ENCODE results near the gene LRP1B.

LRP1B gene

GRCh38 chr2:140949932-140950331, 1180.9 kb downstream of the LRP1B start:
- Histone ChIP-seq H3K27ac (no peak overlapping the region), H3K27me3 (no peaks in the 10 kb centered on the region), H3K4me3 (ENCODE audit: low read depth in 1 of 2, low read length in 1 of 2) (no peak overlapping the region), H3K4me1 (ENCODE audit: control insufficient read depth in 1 of 2, insufficient read depth in 1 of 2, low read depth in 1 of 2, low read length in 1 of 2) (no peaks in the 10 kb centered on the region), H3K9me3 (no peaks in the 10 kb centered on the region), H3K36me3 (no peaks in the 10 kb centered on the region)
- no peak for TF ChIP-seq CTCF (IDR thresholded peaks at IDR 0.05)

GRCh38 chr2:140947236-140947635, 1183.6 kb downstream of the LRP1B start:
- Histone ChIP-seq H3K36me3 (no peaks in the 10 kb centered on the region), H3K27ac (no peak overlapping the region), H3K4me3 (ENCODE audit: low read depth in 1 of 2, low read length in 1 of 2) (no peak overlapping the region), H3K4me1 (ENCODE audit: control insufficient read depth in 1 of 2, insufficient read depth in 1 of 2, low read depth in 1 of 2, low read length in 1 of 2) (no peaks in the 10 kb centered on the region), H3K9me3 (no peaks in the 10 kb centered on the region), H3K27me3 (no peaks in the 10 kb centered on the region)
- no peak for TF ChIP-seq CTCF (IDR thresholded peaks at IDR 0.05)

- H3K27ac ChIP-seq = no peak overlapping the region
- no peaks in the 10 kb centered on the region for H3K4me1 ChIP-seq (ENCODE audit: control insufficient read depth in 1 of 2, insufficient read depth in 1 of 2, low read depth in 1 of 2, low read length in 1 of 2)
- no peaks in the 10 kb centered on the region for H3K27me3 ChIP-seq
- no peaks in the 10 kb centered on the region for H3K36me3 ChIP-seq
- H3K4me3 ChIP-seq (ENCODE audit: low read depth in 1 of 2, low read length in 1 of 2) = no peak overlapping the region
- TF ChIP-seq CTCF (IDR thresholded peaks at IDR 0.05) = no peak
- no peaks in the 10 kb centered on the region for H3K9me3 ChIP-seq
These were observed 1186.9 kb downstream of the LRP1B start for GRCh38 chr2:140943867-140944266.

- no peaks in the 10 kb centered on the region for H3K9me3 ChIP-seq
- no peak for TF ChIP-seq CTCF (IDR thresholded peaks at IDR 0.05)
- no peaks in the 10 kb centered on the region for H3K36me3 ChIP-seq
- H3K4me3 ChIP-seq (ENCODE audit: low read depth in 1 of 2, low read length in 1 of 2) = no peak overlapping the region
- no peak overlapping the region for H3K27ac ChIP-seq
- no peaks in the 10 kb centered on the region for H3K4me1 ChIP-seq (ENCODE audit: control insufficient read depth in 1 of 2, insufficient read depth in 1 of 2, low read depth in 1 of 2, low read length in 1 of 2)
- H3K27me3 ChIP-seq = no peaks in the 10 kb centered on the region
These were observed 1188.5 kb downstream of the LRP1B start for GRCh38 chr2:140942284-140942683.

- Histone ChIP-seq H3K27me3 (no peaks in the 10 kb centered on the region), H3K9me3 (no peaks in the 10 kb centered on the region), H3K36me3 (no peaks in the 10 kb centered on the region), H3K4me1 (ENCODE audit: control insufficient read depth in 1 of 2, insufficient read depth in 1 of 2, low read depth in 1 of 2, low read length in 1 of 2) (no peaks in the 10 kb centered on the region), H3K4me3 (ENCODE audit: low read depth in 1 of 2, low read length in 1 of 2) (no peak overlapping the region), H3K27ac (no peak overlapping the region)
- TF ChIP-seq CTCF (IDR thresholded peaks at IDR 0.05) = no peak
These were observed 1201.0 kb downstream of the LRP1B start for GRCh38 chr2:140929849-140930248.

- H3K27me3 ChIP-seq = no peaks in the 10 kb centered on the region
- TF ChIP-seq CTCF (IDR thresholded peaks at IDR 0.05) = no peak
- H3K9me3 ChIP-seq = no peaks in the 10 kb centered on the region
- H3K4me3 ChIP-seq (ENCODE audit: low read depth in 1 of 2, low read length in 1 of 2) = no peak overlapping the region
- no peaks in the 10 kb centered on the region for H3K4me1 ChIP-seq (ENCODE audit: control insufficient read depth in 1 of 2, insufficient read depth in 1 of 2, low read depth in 1 of 2, low read length in 1 of 2)
- H3K36me3 ChIP-seq = no peaks in the 10 kb centered on the region
- no peak overlapping the region for H3K27ac ChIP-seq
These were observed 1212.4 kb downstream of the LRP1B start for GRCh38 chr2:140918426-140918825.

Measured in neutrophil (primary cell).